Suprapubic skin (tissue), 4 donors: ENCODE results near the gene FMNL2. TPM values are rescaled to one million over a fixed set of nuclear protein-coding genes. Genes with fewer than 3 reads are reported as not detected.
A peak's percentile ranks its signal among the peaks of the same experiment; 100 is the strongest.

Source experiments
- DNase-seq, 2 donors: peaks; one replicate each; pipeline ENCODE4 v3.0.0-alpha.2; 2019; ENCODE audit warnings: low spot score in 2 of 2
- H3K27ac ChIP-seq: fragments of 200-600 bp; sonication (generic); one replicate; pipeline ENCODE4 v1.5.1; 2019
- H3K27me3 ChIP-seq: fragments of 200-600 bp; sonication (generic); one replicate; pipeline ENCODE4 v1.5.1; 2019
- H3K36me3 ChIP-seq: fragments of 200-600 bp; sonication (generic); one replicate; pipeline ENCODE4 v1.5.1; 2019
- H3K4me1 ChIP-seq: fragments of 200-600 bp; sonication (generic); one replicate; pipeline ENCODE4 v1.5.1; 2019
- H3K4me3 ChIP-seq: fragments of 200-600 bp; sonication (generic); one replicate; pipeline ENCODE4 v1.5.1; 2019; ENCODE audit warnings: mild to moderate bottlenecking
- H3K9me3 ChIP-seq: fragments of 200-600 bp; sonication (generic); one replicate; pipeline ENCODE4 v1.5.1; 2019
- EP300 ChIP-seq: sonication (generic); formaldehyde crosslinking; IDR thresholded peaks from one replicate; pipeline ENCODE4 v1.6.1; 2017; ENCODE audit warnings: antibody characterized with exemption
- POLR2A ChIP-seq, 2 donors: fragments of 450-650 bp; IDR thresholded peaks; one replicate each; pipeline ENCODE4 v1.6.1; 2017; ENCODE audit warnings: antibody characterized with exemption in 2 of 2, mild to moderate bottlenecking in 2 of 2, moderate library complexity in 2 of 2
- POLR2AphosphoS5 ChIP-seq, 3 donors: sonication (generic); formaldehyde crosslinking; IDR thresholded peaks; one replicate each; pipeline ENCODE4 v1.6.1; 2017; ENCODE audit warnings: antibody characterized with exemption in 3 of 3
- WGBS: methylation state at CpG from one replicate; pipeline ENCODE4 v1.1.5; 2018; 5-methylcytosine and 5-hydroxymethylcytosine counted together
- total RNA-seq, 4 donors: library from RNA; depleted of rRNA; stranded (reverse); fragments of >200 nt; gene quantifications; one replicate each; pipeline ENCODE4 v1.1.0, GENCODE V29; 2016
- TF ChIP-seq, protein P1 (sequence below), 2 donors: fragments of 200-600 bp in 1 of 2; fragments of 450-650 bp in 1 of 2; sonication (generic) in 1 of 2; IDR thresholded peaks; one replicate each; pipeline ENCODE4 v1.5.1; 2016 to 2019; ENCODE audit warnings: antibody characterized with exemption in 2 of 2, mild to moderate bottlenecking in 1 of 2, moderate library complexity in 1 of 2

FMNL2 gene
- total RNA-seq, 4 donors from 2014 or later: 15.4 to 18.1 (median 16.0) TPM

- Histone ChIP-seq H3K9me3 (no peaks in the 10 kb centered on the region), H3K36me3 (no peaks in the 10 kb centered on the region), H3K27ac (no peak overlapping the region), H3K27me3 (no peaks in the 10 kb centered on the region), H3K4me1 (peaks cover 24% of the 10 kb centered on the region), H3K4me3 (no peak overlapping the region)
- TF ChIP-seq, protein P1, sequence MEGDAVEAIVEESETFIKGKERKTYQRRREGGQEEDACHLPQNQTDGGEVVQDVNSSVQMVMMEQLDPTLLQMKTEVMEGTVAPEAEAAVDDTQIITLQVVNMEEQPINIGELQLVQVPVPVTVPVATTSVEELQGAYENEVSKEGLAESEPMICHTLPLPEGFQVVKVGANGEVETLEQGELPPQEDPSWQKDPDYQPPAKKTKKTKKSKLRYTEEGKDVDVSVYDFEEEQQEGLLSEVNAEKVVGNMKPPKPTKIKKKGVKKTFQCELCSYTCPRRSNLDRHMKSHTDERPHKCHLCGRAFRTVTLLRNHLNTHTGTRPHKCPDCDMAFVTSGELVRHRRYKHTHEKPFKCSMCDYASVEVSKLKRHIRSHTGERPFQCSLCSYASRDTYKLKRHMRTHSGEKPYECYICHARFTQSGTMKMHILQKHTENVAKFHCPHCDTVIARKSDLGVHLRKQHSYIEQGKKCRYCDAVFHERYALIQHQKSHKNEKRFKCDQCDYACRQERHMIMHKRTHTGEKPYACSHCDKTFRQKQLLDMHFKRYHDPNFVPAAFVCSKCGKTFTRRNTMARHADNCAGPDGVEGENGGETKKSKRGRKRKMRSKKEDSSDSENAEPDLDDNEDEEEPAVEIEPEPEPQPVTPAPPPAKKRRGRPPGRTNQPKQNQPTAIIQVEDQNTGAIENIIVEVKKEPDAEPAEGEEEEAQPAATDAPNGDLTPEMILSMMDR (IDR thresholded peaks at IDR 0.05): no peak
- TF ChIP-seq POLR2AphosphoS5 (IDR thresholded peaks at IDR 0.05) (no peak), POLR2A (IDR thresholded peaks at IDR 0.05) (no peak), EP300 (no peak)
- WGBS: 31% methylated on average over 1 of the region's 1 CpG
- no peak for DNase-seq
Observed at GRCh38 chr2:152427902-152428301, 92.9 kb downstream of the FMNL2 start.

GRCh38 chr2:152428800-152429582 is 94.0 kb downstream of the FMNL2 start:
- Histone ChIP-seq H3K4me1 (peaks cover 25% of the 10 kb centered on the region), H3K4me3 (no peak overlapping the region), H3K36me3 (no peaks in the 10 kb centered on the region), H3K27me3 (no peaks in the 10 kb centered on the region), H3K27ac (no peak overlapping the region), H3K9me3 (no peaks in the 10 kb centered on the region)
- WGBS: 87% methylated on average over 8 of the region's 8 CpGs
- TF ChIP-seq POLR2AphosphoS5 (IDR thresholded peaks at IDR 0.05) (no peak), EP300 (no peak), POLR2A (IDR thresholded peaks at IDR 0.05) (no peak)
- TF ChIP-seq, protein P1 (IDR thresholded peaks at IDR 0.05): no peak
- no peak for DNase-seq

GRCh38 chr2:152430876-152431275 is 95.9 kb downstream of the FMNL2 start:
- Histone ChIP-seq H3K27me3 (no peaks in the 10 kb centered on the region), H3K36me3 (no peaks in the 10 kb centered on the region), H3K4me3 (no peak overlapping the region), H3K27ac (no peak overlapping the region), H3K4me1 (peaks cover 25% of the 10 kb centered on the region), H3K9me3 (no peaks in the 10 kb centered on the region)
- WGBS: 54% methylated on average over 1 of the region's 1 CpG
- no peak for DNase-seq
- TF ChIP-seq EP300: no peak
- TF ChIP-seq, protein P1 (IDR thresholded peaks at IDR 0.05): no peak
- TF ChIP-seq POLR2A (IDR thresholded peaks at IDR 0.05): no peak
- TF ChIP-seq POLR2AphosphoS5 (IDR thresholded peaks at IDR 0.05): no peak

DNA sequence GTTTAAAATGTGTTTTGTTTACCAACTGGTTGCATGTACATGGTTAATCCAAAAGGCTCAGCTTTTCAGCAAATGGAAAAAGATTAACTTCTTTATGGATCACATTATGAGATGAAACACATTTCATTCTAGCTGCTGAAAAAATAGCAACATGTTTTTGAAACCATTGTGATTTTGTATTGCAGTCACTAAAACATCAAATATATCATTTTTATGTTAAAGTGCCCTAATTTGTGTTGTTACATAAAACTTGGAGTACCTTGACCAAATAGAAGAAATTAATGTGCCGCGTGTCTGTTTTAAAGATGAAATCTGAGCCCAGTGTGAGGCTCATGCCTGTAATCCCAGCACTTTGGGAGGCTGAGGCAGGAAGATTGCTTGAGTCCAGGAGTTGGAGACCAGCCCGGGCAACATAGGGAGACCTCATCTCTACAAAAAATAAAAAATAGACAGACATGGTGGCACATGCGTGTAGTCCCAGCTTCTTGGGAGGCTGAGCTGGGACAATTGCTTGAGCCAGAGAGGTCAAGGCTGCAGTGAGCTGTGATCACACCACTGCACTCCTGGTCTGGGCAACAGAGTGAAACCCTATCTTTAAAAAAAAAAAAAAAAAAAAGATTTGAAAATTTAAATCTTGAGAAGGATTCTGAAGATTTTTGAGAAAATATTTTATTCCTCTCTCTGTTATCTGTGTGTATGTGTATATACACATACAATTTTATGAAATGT is 96.6 kb downstream of the FMNL2 start:
- Histone ChIP-seq H3K9me3 (no peaks in the 10 kb centered on the region), H3K27ac (no peak overlapping the region), H3K36me3 (no peaks in the 10 kb centered on the region), H3K4me1 (peaks cover 25% of the 10 kb centered on the region), H3K4me3 (no peak overlapping the region), H3K27me3 (no peaks in the 10 kb centered on the region)
- TF ChIP-seq POLR2A (IDR thresholded peaks at IDR 0.05) (no peak), EP300 (no peak), POLR2AphosphoS5 (IDR thresholded peaks at IDR 0.05) (no peak)
- TF ChIP-seq, protein P1 (IDR thresholded peaks at IDR 0.05): no peak
- DNase-seq: no peak
- 83% methylated on average over 4 of the region's 4 CpGs for WGBS

DNA sequence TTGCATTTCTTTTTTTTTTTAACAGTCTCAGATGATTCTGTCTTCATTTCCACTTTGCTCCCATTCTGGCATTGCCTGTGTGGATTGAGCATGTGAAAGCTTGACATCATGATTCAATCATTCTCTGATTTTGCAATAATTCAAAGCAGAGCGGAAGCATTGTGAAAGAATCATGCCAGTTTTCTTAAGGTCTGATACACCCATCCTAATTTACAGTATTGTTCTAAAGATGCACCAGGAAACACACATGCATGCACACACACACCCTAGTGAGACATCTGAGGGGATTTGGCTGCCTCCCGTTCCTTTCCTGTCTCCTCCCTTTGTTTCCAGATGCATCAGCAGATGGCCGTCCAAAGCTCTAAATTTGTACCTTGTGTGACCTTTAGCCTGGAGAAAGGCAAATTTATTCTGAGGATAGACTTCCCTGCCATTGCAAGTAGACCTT is 97.3 kb downstream of the FMNL2 start:
- Histone ChIP-seq H3K27me3 (no peaks in the 10 kb centered on the region), H3K9me3 (no peaks in the 10 kb centered on the region), H3K4me3 (no peak overlapping the region), H3K4me1 (peaks cover 25% of the 10 kb centered on the region), H3K27ac (peak overlapping the region; percentile 20), H3K36me3 (no peaks in the 10 kb centered on the region)
- DNase-seq: peak in 1 of 2 donors; percentile 71
- WGBS: 8% methylated on average over 3 of the region's 3 CpGs
- TF ChIP-seq POLR2AphosphoS5 (IDR thresholded peaks at IDR 0.05): peak in 2 of 3 donors; percentile 74 to 96
- TF ChIP-seq POLR2A (IDR thresholded peaks at IDR 0.05): no peak
- TF ChIP-seq, protein P1 (IDR thresholded peaks at IDR 0.05): no peak
- no peak for TF ChIP-seq EP300
